GM20000 (cell line): ENCODE data around the gene ARSG.
"Not testable (repeated sequence)": the region's sequence is repeated elsewhere in the genome, so short reads cannot be mapped to it uniquely, and the experiment has no call there.

Experiments used
- DNase-seq: peaks from one replicate; pipeline ENCODE4 v3.0.0; 2012; ENCODE audit warnings: low spot score
- TF ChIP-seq, protein P1 (sequence below): IDR thresholded peaks from 2 replicates; pipeline ENCODE4 v1.5.1; 2012; ENCODE audit warnings: mild to moderate bottlenecking, control low read depth; ENCODE audit errors: extremely low read depth, missing control alignments

Gene ARSG

DNA sequence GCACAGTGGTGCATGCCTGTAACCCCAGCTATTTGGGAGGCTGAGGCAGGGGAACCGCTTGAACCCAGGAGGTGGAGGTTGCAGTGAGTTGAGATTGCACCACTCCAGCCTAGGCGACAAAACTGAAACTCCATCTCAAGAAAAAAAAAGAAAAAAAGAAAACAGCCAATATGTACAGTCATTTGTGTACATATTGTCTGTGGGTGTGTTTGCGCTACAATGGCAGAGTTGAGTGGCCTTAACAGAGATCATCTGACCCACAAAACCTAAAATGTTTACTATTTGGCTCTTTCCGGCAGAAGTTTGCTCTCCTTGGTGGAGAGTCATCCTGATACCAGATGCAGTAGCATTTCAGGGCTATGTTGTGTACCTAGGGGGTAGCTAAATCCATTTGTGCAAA lies 57.9 kb downstream of the ARSG start:
- TF ChIP-seq, protein P1, sequence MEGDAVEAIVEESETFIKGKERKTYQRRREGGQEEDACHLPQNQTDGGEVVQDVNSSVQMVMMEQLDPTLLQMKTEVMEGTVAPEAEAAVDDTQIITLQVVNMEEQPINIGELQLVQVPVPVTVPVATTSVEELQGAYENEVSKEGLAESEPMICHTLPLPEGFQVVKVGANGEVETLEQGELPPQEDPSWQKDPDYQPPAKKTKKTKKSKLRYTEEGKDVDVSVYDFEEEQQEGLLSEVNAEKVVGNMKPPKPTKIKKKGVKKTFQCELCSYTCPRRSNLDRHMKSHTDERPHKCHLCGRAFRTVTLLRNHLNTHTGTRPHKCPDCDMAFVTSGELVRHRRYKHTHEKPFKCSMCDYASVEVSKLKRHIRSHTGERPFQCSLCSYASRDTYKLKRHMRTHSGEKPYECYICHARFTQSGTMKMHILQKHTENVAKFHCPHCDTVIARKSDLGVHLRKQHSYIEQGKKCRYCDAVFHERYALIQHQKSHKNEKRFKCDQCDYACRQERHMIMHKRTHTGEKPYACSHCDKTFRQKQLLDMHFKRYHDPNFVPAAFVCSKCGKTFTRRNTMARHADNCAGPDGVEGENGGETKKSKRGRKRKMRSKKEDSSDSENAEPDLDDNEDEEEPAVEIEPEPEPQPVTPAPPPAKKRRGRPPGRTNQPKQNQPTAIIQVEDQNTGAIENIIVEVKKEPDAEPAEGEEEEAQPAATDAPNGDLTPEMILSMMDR, result no peak
- DNase-seq, result peak; percentile 51

DNA sequence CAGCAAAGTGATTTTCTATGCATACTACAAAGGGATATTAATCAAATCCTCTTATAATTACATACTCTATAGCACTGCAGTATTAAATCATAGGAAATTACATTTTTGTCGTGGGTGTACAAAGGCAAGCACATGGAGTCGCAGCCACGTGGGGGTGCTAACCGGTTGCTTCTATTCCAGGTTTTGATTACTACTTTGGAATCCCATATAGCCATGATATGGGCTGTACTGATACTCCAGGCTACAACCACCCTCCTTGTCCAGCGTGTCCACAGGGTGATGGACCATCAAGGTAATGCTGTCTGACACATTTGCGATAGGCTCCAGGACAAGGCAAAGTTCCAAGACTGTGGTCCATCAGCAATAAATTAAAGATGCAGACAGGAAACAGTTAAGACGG lies 60.1 kb downstream of the ARSG start:
- no peak for DNase-seq
- TF ChIP-seq, protein P1, result no peak

DNA sequence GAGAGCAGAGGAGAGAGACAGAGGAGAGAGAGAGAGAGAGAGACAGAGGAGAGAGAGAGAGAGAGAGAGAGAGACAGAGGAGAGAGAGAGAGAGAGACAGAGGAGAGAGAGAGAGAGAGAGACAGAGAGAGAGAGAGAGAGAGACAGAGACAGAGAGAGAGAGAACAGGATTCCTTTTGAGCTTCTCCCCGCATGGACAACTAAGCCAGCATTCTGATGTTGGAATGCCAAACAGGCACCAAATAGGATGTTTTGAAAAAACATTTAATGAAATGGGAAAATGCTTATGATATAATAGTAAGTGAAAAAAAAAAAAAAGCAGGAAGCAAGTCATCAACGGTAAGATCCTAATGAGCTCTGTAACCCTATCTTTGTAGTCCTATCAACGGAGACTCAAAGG lies 60.7 kb downstream of the ARSG start:
- no peak for DNase-seq
- TF ChIP-seq, protein P1, result no peak

DNA sequence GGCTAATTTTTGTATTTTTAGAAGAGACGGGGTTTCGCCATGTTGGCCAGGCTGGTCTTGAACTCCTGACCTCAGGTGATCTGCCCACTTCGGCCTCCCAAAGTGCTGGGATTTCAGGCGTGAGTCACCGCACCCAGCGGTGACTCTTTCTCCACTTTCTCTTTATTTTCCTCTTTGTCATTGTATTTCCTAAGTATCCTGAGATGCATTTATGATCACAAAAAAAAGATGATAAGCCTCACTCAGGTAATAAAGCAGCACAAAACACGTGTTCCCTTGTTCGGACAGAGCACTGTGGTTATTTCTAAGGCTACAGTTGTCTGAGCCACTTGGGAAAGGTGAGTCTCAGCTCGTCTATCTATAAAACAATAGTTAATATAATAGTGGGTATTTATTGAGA lies 61.4 kb downstream of the ARSG start:
- not testable (repeated sequence) for DNase-seq

DNA sequence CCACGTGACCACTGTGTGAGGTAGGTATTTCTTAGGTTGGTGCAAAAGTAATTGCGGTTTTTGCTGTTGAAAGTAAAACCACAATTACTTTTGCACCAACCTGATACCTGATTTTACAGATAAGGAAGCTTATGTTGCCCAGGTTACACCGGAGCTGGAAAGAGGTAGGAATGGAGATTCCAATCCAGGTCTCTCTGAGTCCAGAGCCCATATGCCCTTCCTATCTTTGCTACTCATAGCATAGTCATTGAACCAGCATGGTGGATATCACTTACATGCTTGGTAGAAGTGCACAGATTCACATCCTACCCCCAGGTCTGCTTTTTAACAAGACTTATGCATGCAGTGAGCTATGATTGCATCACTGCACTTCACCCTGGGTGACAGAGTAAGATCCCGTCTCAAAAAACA lies 61.8 kb downstream of the ARSG start:
- DNase-seq, result no peak
- TF ChIP-seq, protein P1, result no peak

DNA sequence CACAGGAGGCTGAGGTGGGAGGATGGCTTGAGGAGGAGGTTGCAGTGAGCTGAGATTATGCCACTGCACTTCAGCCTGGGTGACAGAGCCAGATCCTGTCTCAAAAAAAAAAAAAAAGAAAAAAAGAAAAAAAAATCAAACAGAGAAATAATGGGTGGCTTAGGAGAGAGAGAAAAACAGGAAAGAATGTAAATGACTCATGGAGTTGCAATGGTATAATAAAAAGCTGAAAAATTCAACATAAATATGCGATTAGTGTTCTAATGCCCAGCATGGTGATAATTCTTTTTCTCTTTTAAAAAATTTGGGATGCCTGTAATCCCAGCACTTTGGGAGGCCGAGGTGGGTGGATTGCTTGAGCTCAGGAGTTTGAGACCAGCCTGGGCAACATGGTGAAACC lies 63.0 kb downstream of the ARSG start:
- DNase-seq, result not testable (repeated sequence)

DNA sequence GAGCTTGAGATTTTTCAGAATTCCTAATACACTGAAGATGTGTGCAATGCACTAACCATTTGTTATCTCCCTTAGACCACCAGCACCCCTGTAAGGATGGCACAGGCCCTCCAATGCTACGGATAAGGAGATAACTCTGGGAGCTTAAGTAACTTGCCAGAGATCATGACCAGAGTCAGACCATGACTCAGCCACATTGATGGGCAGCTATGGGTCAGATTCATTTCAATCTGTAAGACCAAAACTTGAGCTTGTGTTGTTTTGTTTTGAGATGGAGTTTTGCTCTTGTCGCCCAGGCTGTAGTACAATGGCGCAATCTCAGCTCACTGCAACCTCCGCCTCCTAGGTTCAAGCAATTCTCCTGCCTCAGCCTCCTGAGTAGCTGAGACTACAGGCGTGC lies 63.8 kb downstream of the ARSG start:
- not testable (repeated sequence) for DNase-seq

DNA sequence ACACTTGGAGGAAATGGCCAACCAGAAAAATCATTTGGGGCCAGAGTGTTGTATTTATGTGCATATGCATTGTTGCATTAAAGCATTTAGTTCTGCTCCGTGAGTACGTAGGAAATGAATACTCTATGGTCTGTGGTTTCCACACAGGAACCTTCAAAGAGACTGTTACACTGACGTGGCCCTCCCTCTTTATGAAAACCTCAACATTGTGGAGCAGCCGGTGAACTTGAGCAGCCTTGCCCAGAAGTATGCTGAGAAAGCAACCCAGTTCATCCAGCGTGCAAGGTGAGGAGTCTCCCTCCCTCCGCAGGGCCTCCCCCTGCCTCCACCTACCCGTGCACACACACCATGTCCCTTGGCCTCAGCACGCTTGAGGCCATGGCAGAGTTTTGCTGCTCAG lies 65.2 kb downstream of the ARSG start:
- peak; percentile 58 for DNase-seq
- TF ChIP-seq, protein P1, result no peak

DNA sequence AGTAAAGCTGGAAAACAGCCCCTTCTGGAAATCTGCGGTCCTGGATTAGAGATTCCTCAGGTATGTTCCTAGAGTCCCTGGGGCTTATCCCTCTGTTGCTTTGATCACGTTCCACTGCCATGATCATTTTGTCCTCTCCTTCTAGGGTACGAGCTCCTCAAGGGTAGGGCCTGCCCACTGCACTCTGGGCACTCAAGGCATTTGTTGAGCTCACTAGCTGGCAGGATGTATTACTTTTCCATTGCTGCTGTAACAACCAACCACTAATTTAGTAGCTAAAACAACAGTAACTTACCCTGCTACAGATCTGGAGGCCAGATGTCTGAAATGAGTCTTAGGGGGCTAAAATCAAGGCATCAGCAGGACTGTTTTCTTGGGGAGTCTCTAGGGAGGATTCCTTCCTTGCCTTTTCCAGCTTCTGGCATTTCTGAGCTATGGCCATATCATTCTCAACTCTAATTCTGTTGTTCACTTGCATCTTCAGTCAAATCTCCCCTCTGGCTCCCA lies 65.7 kb downstream of the ARSG start:
- no peak for DNase-seq
- TF ChIP-seq, protein P1, result no peak
